ENCODE measurements around the gene BNIP3.
A peak's percentile ranks its signal among the peaks of the same experiment; 100 is the strongest.

BNIP3 gene

DNA sequence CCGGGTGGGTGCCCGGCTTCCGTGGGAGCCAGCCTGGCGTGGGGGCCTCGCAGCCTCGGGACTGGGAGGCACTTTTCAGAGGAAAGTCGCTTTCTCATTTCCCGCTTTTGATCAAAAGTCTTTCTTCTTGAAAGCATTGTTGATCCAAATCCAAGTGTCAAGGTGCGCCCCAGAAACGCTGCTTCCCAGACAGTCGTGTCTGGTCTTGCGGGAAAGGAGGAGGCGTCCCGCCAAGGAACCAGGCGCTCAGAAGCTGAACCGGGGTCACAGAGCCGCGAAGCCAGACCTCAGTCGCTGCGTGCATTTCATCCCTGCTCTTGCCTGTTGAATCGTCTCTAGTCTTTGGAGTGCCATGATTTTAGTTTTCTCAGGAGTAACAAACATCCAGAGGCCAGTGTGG is 1.1 kb upstream of the BNIP3 start:
- DNase-seq (ENCODE audit: low read depth), result no peak

DNA sequence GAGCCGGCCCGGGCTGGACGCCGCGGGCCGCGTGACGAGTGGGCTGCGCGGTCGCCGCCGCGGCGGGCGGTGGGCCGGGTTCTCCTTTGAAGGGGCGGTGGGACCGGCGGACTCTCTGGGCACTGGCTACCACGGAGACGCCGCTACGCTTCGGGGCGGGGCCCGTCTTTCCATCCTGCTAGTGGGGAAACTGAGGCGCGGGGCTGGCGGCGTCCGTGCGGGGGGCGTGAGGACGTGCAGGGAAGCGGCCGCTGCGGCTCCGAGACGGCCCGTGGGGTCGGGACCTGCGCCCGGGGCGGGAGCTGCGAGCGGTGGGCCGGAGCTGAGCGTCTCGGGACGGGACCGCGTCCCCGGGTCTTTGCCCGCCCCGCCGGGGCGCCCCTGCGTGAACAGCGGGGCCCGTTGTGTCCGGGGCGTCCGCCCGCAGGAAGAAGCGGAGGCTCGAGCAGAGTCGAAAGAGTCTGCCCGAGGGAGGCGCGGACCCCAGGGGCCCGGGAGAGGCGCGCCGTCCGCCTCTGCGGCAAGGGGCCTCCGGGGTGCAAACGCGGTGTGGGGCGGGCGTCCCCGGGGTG is 548 bp upstream of the BNIP3 start:
- TF ChIP-seq CTCF (IDR thresholded peaks at IDR 0.05; ENCODE audit: low read length, missing control alignments), result no peak
- no peak for DNase-seq (ENCODE audit: low read depth)
- peak overlapping the region; percentile 61 for H3K4me3 ChIP-seq (replicated peaks; ENCODE audit: low read depth, low read length)

More for the DNA sequence above, 1.1 kb upstream of the BNIP3 start:
- H3K4me3 ChIP-seq (replicated peaks; ENCODE audit: low read depth, low read length), result peak overlapping the region; percentile 61
- TF ChIP-seq CTCF (IDR thresholded peaks at IDR 0.05; ENCODE audit: low read length, missing control alignments), result no peak

DNA sequence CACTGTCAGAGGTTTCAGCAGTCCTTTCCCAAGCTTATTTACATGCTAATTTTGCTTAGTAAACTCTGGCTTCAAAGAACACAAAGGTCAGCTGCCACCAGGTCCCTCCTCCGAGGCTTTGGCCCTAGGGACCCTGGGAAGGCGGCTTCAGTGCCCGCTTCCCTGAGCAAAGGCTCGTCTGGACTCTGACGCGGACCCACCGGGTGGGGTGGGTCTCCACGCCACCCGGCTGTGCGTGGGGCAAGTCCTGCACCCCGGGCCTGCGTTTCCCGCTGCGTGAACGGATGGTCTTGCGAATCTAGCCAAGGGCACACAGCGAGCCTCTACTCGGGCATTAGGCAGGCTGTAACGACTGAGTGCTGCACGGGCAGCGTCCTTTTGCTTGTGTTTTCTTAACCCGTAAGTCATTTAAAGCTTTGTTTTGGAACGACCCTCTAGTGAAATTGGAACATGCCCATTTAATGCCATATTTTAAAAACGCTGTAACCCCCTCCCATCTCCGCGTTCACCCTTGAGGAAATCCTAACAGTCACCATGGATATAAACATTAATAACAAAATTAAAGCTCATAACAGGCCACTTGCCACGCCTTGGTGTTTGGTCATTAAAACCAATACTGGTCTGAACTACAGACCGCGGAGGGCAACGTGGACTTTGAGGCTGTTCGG is 828 bp downstream of the BNIP3 start:
- no peak for DNase-seq (ENCODE audit: low read depth)
- no peak for TF ChIP-seq CTCF (IDR thresholded peaks at IDR 0.05; ENCODE audit: low read length, missing control alignments)
- H3K4me3 ChIP-seq (replicated peaks; ENCODE audit: low read depth, low read length), result peak overlapping the region; percentile 73

- TF ChIP-seq CTCF (IDR thresholded peaks at IDR 0.05; ENCODE audit: low read length, missing control alignments), result no peak
- no peak for DNase-seq (ENCODE audit: low read depth)
- peak overlapping the region; percentile 73 for H3K4me3 ChIP-seq (replicated peaks; ENCODE audit: low read depth, low read length)
These were observed 1.4 kb downstream of the BNIP3 start for GRCh38 chr10:131980321-131980720.

DNA sequence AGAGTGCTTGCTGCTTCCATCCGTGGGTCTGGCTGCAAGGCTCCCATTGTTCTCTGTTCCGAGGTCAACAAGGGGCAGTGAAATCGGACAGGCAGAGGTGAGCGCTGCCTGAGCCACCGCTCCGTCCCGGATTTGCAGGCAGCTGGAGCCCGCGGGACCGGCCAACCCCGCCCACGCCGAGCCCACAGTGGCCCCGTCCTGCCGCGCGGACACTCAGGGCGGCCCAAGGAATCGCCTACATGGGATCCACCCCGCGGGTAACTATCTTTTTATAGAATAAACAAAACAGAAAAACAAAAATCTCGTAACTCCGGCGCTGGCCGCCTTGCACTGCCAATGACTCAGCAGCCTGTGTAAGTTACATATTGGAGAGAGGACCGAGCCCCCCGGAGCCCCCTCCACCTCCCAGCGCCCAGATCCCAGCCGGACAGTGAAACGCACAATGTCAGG is 1.9 kb downstream of the BNIP3 start:
- DNase-seq (ENCODE audit: low read depth), result peak; percentile 40
- peak overlapping the region; percentile 73 for H3K4me3 ChIP-seq (replicated peaks; ENCODE audit: low read depth, low read length)

GRCh38 chr10:131979336-131979735 is 2.4 kb downstream of the BNIP3 start:
- DNase-seq (ENCODE audit: low read depth), result no peak
- TF ChIP-seq CTCF (IDR thresholded peaks at IDR 0.05; ENCODE audit: low read length, missing control alignments), result no peak
- H3K4me3 ChIP-seq (replicated peaks; ENCODE audit: low read depth, low read length), result peak overlapping the region; percentile 73

More for the DNA sequence above, 1.9 kb downstream of the BNIP3 start:
- no peak for TF ChIP-seq CTCF (IDR thresholded peaks at IDR 0.05; ENCODE audit: low read length, missing control alignments)

DNA sequence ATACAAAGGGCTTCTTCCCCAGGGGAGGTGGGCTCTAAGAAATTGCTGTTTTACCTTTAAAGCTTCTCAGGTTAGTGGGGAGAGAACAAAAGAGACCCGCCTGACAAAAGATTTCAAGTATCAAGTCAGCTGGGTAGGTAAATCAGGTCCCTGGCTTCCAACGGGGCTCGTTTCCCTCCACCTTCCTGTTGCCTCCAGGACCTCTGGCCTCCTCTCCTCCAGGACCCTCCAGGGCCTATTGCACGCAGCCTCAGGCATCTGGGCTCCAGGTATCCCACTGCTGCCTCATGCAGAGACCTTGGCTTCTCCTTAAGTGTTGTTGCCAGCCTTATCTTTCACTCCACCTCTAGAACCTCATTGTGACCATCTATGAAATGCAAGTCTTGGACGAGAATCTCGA is 2.9 kb downstream of the BNIP3 start:
- TF ChIP-seq CTCF (IDR thresholded peaks at IDR 0.05; ENCODE audit: low read length, missing control alignments), result no peak
- DNase-seq (ENCODE audit: low read depth), result no peak
- no peak overlapping the region for H3K4me3 ChIP-seq (replicated peaks; ENCODE audit: low read depth, low read length)

All from fibroblast of pulmonary artery (primary cell).